GM23338 (cell line): Measurements from ENCODE around the gene SLC51A. TPM values are rescaled to one million over a fixed set of nuclear protein-coding genes. Genes with fewer than 3 reads are reported as not detected.

Experiments used
- ATAC-seq: fragments of 200-7000 bp; cut with Tn5 transposase; 3 replicates; pipeline ENCODE4 v1.9.1; 2020
- DNase-seq: peaks from one replicate; pipeline ENCODE4 v3.0.0-alpha.2; 2015; ENCODE audit warnings: low spot score
- H2AFZ ChIP-seq: fragments of 200-600 bp; sonication (generic); 2 replicates; pipeline ENCODE4 v1.8.0; 2016; ENCODE audit warnings: antibody characterized with exemption, mild to moderate bottlenecking, moderate library complexity
- H3F3A ChIP-seq: fragments of 200-600 bp; sonication (generic); replicated peaks from 2 replicates; pipeline ENCODE4 v1.8.0; 2017; ENCODE audit warnings: antibody characterized with exemption, mixed run types, low read depth
- H3K27ac ChIP-seq: fragments of 200-600 bp; sonication (generic); 2 replicates; pipeline ENCODE4 v1.6.1; 2016; ENCODE audit warnings: low read depth
- H3K27me3 ChIP-seq: fragments of 200-600 bp; sonication (generic); 2 replicates; pipeline ENCODE4 v1.8.0; 2016; ENCODE audit warnings: mild to moderate bottlenecking, mixed run types, moderate library complexity; ENCODE audit not compliant: insufficient read depth
- H3K36me3 ChIP-seq: fragments of 200-600 bp; sonication (generic); 2 replicates; pipeline ENCODE4 v1.8.0; 2016; ENCODE audit warnings: mild to moderate bottlenecking; ENCODE audit not compliant: insufficient read depth
- H3K4me1 ChIP-seq: fragments of 200-600 bp; sonication (generic); 2 replicates; pipeline ENCODE4 v1.8.0; 2016; ENCODE audit warnings: mild to moderate bottlenecking, moderate library complexity; ENCODE audit not compliant: insufficient read depth
- H3K4me2 ChIP-seq: fragments of 200-600 bp; sonication (generic); 2 replicates; pipeline ENCODE4 v1.7.1; 2017; ENCODE audit warnings: mixed run types
- H3K4me3 ChIP-seq: fragments of 200-600 bp; sonication (generic); 2 replicates; pipeline ENCODE4 v1.6.1; 2016; ENCODE audit warnings: mixed run types
- H3K79me2 ChIP-seq: fragments of 200-600 bp; sonication (generic); replicated peaks from 2 replicates; pipeline ENCODE4 v1.8.0; 2017; ENCODE audit warnings: mild to moderate bottlenecking; ENCODE audit not compliant: insufficient read depth
- H3K9me2 ChIP-seq: fragments of 200-600 bp; sonication (generic); 2 replicates; pipeline ENCODE4 v1.8.0; 2017; ENCODE audit not compliant: insufficient read depth
- H4K20me1 ChIP-seq: fragments of 200-600 bp; sonication (generic); replicated peaks from 2 replicates; pipeline ENCODE4 v1.8.0; 2017; ENCODE audit warnings: mild to moderate bottlenecking; ENCODE audit not compliant: insufficient read depth
- H3K27ac Mint-ChIP-seq: 2 replicates; pipeline ENCODE4 v1.8.0; 2020; ENCODE audit warnings: inconsistent platforms, mild to moderate bottlenecking, moderate library complexity, mixed read lengths
- H3K27me3 Mint-ChIP-seq: 3 replicates; pipeline ENCODE4 v1.8.0; 2022; ENCODE audit warnings: low read depth, mild to moderate bottlenecking, moderate library complexity, mixed read lengths, inconsistent platforms; ENCODE audit not compliant: insufficient read depth, poor library complexity
- H3K36me3 Mint-ChIP-seq: 3 replicates; pipeline ENCODE4 v1.8.0; 2021; ENCODE audit warnings: low read depth, mild to moderate bottlenecking, inconsistent platforms, moderate library complexity, mixed read lengths
- H3K4me1 Mint-ChIP-seq: 3 replicates; pipeline ENCODE4 v1.8.0; 2020; ENCODE audit warnings: mild to moderate bottlenecking, inconsistent platforms, mixed read lengths
- H3K4me3 Mint-ChIP-seq: 3 replicates; pipeline ENCODE4 v1.8.0; 2021; ENCODE audit warnings: moderate library complexity, mild to moderate bottlenecking, inconsistent platforms, mixed read lengths
- H3K9me3 Mint-ChIP-seq: 3 replicates; pipeline ENCODE4 v1.8.0; 2020; ENCODE audit warnings: moderate library complexity, mild to moderate bottlenecking, inconsistent platforms, mixed read lengths
- CREB1 ChIP-seq: fragments of 250-450 bp; sonication (Bioruptor Pico); IDR thresholded peaks from 2 replicates; pipeline ENCODE4 v1.5.0; 2020; ENCODE audit warnings: low read depth, mild to moderate bottlenecking, moderate library complexity
- EZH2 ChIP-seq: fragments of 200-600 bp; sonication (generic); IDR thresholded peaks from one replicate; pipeline ENCODE4 v1.8.0; 2017; ENCODE audit warnings: antibody characterized with exemption, mild to moderate bottlenecking, low read depth; ENCODE audit not compliant: unreplicated experiment
- EZH2phosphoT487 ChIP-seq: fragments of 200-600 bp; sonication (generic); IDR thresholded peaks from one replicate; pipeline ENCODE4 v1.8.1; 2018; ENCODE audit warnings: antibody characterized with exemption; ENCODE audit not compliant: unreplicated experiment
- JUNB ChIP-seq: IDR thresholded peaks from one replicate; pipeline ENCODE4 v1.6.1; 2016; ENCODE audit warnings: antibody characterized with exemption; ENCODE audit not compliant: unreplicated experiment
- NANOG ChIP-seq: IDR thresholded peaks from 2 replicates; pipeline ENCODE4 v1.6.1; 2016; ENCODE audit warnings: antibody characterized with exemption, borderline replicate concordance
- POLR2AphosphoS5 ChIP-seq: IDR thresholded peaks from 2 replicates; pipeline ENCODE4 v1.6.1; 2016; ENCODE audit warnings: antibody characterized with exemption, low read depth
- STAT1 ChIP-seq: IDR thresholded peaks from one replicate; pipeline ENCODE4 v1.6.1; 2016; ENCODE audit warnings: antibody characterized with exemption; ENCODE audit not compliant: unreplicated experiment
- ZNF114 ChIP-seq: fragments of 250-450 bp; sonication (Bioruptor Pico); IDR thresholded peaks from 2 replicates; pipeline ENCODE4 v1.5.0; 2020; ENCODE audit warnings: mild to moderate bottlenecking, moderate library complexity
- polyA plus RNA-seq: library from polyadenylated mRNA; unstranded; fragments of >200 nt; fragmentation: Nextera tagmentation; extraction: Ambion mirVana; gene quantifications from 2 replicates; pipeline ENCODE4 v1.2.1, GENCODE V29; 2016
- total RNA-seq: library from RNA; depleted of rRNA; stranded (reverse); fragments of >200 nt; shearing (Covaris generic); gene quantifications from 2 replicates; pipeline ENCODE4 v1.2.3, GENCODE V29; 2014
- TF ChIP-seq, protein P1 (sequence below): IDR thresholded peaks from 2 replicates; pipeline ENCODE4 v1.6.1; 2016; ENCODE audit warnings: antibody characterized with exemption
- TF ChIP-seq, protein P2 (sequence below), 2 experiments: fragments of 200-600 bp in 1 of 2; sonication (generic) in 1 of 2; conservative IDR thresholded peaks; 2 replicates each; pipeline versions ENCODE4 v1.5.1 to v1.6.1; 2016 to 2017; ENCODE audit warnings: antibody characterized with exemption in 2 of 2, low read depth in 2 of 2, mild to moderate bottlenecking in 2 of 2, moderate library complexity in 1 of 2
- TF ChIP-seq, protein P3 (sequence below): fragments of 250-450 bp; sonication (Bioruptor Pico); IDR thresholded peaks from 2 replicates; pipeline ENCODE4 v1.5.0; 2020; ENCODE audit warnings: mild to moderate bottlenecking, moderate library complexity

Gene SLC51A
- total and polyA plus RNA-seq, 2 experiments from 2014 or later, result 4.0 to 6.7 TPM

DNA sequence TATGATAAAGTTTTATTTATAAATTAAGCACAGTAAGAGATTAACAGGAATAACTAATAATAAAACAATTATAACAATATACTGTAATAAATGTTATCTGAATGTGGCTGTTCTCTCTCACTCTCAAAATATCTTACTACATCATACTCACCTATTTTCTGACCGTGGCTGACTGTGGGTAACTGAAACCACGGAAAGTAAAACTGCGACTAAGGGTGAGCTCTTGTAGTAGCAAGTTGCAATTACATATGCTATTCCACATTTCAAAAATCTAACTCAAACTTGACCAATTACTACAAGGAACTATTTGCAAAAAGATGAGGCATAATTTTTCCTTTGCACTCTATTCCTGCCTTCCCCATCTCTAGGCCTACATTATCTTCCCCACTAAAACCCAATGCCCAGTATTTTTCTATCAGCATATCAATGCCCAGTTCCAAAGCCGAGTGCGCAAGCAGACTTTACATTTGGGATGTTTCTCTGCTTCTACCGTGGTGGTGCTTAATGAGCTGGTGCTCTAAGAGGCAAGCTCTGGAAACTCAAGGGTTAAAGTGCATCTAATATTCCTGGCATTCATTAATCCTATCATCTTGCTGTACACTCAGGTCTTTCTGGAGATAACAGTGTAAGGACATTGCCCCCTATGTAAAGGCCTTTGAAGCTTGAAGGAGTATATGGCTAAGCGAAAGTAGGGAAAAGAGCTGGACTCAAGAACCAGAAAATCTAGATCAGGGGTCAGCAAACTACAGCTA is 64.5 kb downstream of the SLC51A start:
- no peak overlapping the region for H2AFZ ChIP-seq
- no peaks in the 10 kb centered on the region for H3K9me3 Mint-ChIP-seq
- H3K27ac ChIP-seq, result no peak overlapping the region
- H3F3A ChIP-seq, result no peaks in the 10 kb centered on the region
- H3K27ac Mint-ChIP-seq, result no peak overlapping the region
- H3K4me1 Mint-ChIP-seq, result peaks cover 16% of the 10 kb centered on the region
- no peaks in the 10 kb centered on the region for H4K20me1 ChIP-seq
- peaks cover 61% of the 10 kb centered on the region for H3K79me2 ChIP-seq
- H3K27me3 Mint-ChIP-seq, result no peaks in the 10 kb centered on the region
- H3K4me3 Mint-ChIP-seq, result no peak overlapping the region
- no peak for DNase-seq
- no peaks in the 10 kb centered on the region for H3K27me3 ChIP-seq
- H3K36me3 Mint-ChIP-seq, result peaks cover 8% of the 10 kb centered on the region; the same call in 1 of the 3 replicates
- no peak for ATAC-seq
- H3K4me1 ChIP-seq, result peaks cover 14% of the 10 kb centered on the region
- H3K4me2 ChIP-seq, result no peak overlapping the region
- H3K36me3 ChIP-seq, result no peaks in the 10 kb centered on the region
- no peak overlapping the region for H3K4me3 ChIP-seq
- no peak for TF ChIP-seq ZNF114 (CRISPR knock-in tag)
- TF ChIP-seq STAT1, result no peak
- TF ChIP-seq, protein P1, sequence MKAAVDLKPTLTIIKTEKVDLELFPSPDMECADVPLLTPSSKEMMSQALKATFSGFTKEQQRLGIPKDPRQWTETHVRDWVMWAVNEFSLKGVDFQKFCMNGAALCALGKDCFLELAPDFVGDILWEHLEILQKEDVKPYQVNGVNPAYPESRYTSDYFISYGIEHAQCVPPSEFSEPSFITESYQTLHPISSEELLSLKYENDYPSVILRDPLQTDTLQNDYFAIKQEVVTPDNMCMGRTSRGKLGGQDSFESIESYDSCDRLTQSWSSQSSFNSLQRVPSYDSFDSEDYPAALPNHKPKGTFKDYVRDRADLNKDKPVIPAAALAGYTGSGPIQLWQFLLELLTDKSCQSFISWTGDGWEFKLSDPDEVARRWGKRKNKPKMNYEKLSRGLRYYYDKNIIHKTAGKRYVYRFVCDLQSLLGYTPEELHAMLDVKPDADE, result no peak
- TF ChIP-seq POLR2AphosphoS5, result no peak
- TF ChIP-seq EZH2phosphoT487, result no peak
- no peak for TF ChIP-seq EZH2
- TF ChIP-seq JUNB, result no peak
- TF ChIP-seq CREB1 (CRISPR knock-in tag), result no peak
- TF ChIP-seq, protein P2, sequence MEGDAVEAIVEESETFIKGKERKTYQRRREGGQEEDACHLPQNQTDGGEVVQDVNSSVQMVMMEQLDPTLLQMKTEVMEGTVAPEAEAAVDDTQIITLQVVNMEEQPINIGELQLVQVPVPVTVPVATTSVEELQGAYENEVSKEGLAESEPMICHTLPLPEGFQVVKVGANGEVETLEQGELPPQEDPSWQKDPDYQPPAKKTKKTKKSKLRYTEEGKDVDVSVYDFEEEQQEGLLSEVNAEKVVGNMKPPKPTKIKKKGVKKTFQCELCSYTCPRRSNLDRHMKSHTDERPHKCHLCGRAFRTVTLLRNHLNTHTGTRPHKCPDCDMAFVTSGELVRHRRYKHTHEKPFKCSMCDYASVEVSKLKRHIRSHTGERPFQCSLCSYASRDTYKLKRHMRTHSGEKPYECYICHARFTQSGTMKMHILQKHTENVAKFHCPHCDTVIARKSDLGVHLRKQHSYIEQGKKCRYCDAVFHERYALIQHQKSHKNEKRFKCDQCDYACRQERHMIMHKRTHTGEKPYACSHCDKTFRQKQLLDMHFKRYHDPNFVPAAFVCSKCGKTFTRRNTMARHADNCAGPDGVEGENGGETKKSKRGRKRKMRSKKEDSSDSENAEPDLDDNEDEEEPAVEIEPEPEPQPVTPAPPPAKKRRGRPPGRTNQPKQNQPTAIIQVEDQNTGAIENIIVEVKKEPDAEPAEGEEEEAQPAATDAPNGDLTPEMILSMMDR (conservative IDR thresholded peaks at IDR 0.05; ENCODE audit: low read depth in 2 of 2), result no peak
- no peaks in the 10 kb centered on the region for H3K9me2 ChIP-seq

DNA sequence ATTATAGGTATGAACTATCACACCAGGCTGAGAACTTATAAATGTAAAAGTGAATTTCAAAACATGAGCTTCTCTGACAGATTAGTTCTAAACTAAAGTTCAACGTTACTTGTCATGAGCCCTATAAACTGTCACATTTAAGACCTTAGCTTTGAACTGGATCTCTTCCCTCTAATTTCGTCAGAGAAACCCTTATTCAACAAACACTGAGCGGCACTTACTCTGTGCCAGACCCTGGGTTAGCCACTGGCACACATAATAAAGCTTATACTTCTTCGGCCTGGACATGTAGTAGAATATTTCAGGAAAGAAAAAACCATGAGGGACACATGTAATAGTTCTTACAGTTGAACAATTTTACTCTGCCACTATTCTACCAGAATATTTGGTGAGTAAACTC is 65.6 kb downstream of the SLC51A start:
- H3K4me3 ChIP-seq, result no peak overlapping the region
- H3F3A ChIP-seq, result peaks cover 3% of the 10 kb centered on the region; the same call in 1 of the 2 replicates
- H3K36me3 ChIP-seq, result no peaks in the 10 kb centered on the region
- Mint-ChIP-seq H3K27me3 (no peaks in the 10 kb centered on the region), H3K9me3 (no peaks in the 10 kb centered on the region), H3K4me1 (peaks cover 23% of the 10 kb centered on the region), H3K4me3 (no peak overlapping the region), H3K36me3 (peaks cover 8% of the 10 kb centered on the region; the same call in 1 of the 3 replicates), H3K27ac (no peak overlapping the region)
- no peaks in the 10 kb centered on the region for H4K20me1 ChIP-seq
- no peak for DNase-seq
- peaks cover 72% of the 10 kb centered on the region for H3K79me2 ChIP-seq
- no peak for ATAC-seq
- no peaks in the 10 kb centered on the region for H3K9me2 ChIP-seq
- H2AFZ ChIP-seq, result no peak overlapping the region
- TF ChIP-seq, protein P3, sequence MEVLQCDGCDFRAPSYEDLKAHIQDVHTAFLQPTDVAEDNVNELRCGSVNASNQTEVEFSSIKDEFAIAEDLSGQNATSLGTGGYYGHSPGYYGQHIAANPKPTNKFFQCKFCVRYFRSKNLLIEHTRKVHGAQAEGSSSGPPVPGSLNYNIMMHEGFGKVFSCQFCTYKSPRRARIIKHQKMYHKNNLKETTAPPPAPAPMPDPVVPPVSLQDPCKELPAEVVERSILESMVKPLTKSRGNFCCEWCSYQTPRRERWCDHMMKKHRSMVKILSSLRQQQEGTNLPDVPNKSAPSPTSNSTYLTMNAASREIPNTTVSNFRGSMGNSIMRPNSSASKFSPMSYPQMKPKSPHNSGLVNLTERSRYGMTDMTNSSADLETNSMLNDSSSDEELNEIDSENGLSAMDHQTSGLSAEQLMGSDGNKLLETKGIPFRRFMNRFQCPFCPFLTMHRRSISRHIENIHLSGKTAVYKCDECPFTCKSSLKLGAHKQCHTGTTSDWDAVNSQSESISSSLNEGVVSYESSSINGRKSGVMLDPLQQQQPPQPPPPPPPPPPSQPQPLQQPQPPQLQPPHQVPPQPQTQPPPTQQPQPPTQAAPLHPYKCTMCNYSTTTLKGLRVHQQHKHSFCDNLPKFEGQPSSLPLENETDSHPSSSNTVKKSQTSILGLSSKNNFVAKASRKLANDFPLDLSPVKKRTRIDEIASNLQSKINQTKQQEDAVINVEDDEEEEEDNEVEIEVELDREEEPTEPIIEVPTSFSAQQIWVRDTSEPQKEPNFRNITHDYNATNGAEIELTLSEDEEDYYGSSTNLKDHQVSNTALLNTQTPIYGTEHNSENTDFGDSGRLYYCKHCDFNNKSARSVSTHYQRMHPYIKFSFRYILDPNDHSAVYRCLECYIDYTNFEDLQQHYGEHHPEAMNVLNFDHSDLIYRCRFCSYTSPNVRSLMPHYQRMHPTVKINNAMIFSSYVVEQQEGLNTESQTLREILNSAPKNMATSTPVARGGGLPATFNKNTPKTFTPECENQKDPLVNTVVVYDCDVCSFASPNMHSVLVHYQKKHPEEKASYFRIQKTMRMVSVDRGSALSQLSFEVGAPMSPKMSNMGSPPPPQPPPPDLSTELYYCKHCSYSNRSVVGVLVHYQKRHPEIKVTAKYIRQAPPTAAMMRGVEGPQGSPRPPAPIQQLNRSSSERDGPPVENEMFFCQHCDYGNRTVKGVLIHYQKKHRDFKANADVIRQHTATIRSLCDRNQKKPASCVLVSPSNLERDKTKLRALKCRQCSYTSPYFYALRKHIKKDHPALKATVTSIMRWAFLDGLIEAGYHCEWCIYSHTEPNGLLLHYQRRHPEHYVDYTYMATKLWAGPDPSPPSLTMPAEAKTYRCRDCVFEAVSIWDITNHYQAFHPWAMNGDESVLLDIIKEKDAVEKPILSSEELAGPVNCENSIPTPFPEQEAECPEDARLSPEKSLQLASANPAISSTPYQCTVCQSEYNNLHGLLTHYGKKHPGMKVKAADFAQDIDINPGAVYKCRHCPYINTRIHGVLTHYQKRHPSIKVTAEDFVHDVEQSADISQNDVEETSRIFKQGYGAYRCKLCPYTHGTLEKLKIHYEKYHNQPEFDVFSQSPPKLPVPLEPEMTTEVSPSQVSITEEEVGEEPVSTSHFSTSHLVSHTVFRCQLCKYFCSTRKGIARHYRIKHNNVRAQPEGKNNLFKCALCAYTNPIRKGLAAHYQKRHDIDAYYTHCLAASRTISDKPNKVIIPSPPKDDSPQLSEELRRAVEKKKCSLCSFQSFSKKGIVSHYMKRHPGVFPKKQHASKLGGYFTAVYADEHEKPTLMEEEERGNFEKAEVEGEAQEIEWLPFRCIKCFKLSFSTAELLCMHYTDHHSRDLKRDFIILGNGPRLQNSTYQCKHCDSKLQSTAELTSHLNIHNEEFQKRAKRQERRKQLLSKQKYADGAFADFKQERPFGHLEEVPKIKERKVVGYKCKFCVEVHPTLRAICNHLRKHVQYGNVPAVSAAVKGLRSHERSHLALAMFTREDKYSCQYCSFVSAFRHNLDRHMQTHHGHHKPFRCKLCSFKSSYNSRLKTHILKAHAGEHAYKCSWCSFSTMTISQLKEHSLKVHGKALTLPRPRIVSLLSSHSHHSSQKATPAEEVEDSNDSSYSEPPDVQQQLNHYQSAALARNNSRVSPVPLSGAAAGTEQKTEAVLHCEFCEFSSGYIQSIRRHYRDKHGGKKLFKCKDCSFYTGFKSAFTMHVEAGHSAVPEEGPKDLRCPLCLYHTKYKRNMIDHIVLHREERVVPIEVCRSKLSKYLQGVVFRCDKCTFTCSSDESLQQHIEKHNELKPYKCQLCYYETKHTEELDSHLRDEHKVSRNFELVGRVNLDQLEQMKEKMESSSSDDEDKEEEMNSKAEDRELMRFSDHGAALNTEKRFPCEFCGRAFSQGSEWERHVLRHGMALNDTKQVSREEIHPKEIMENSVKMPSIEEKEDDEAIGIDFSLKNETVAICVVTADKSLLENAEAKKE, result no peak
- TF ChIP-seq NANOG, result no peak
- no peaks in the 10 kb centered on the region for H3K27me3 ChIP-seq
- H3K4me2 ChIP-seq, result no peak overlapping the region
- H3K27ac ChIP-seq, result no peak overlapping the region
- peaks cover 14% of the 10 kb centered on the region for H3K4me1 ChIP-seq
